Measurements from ENCODE around the gene SOCS3.

The SOCS3 gene

GRCh38 chr17:78387977-78388941, 28.4 kb upstream of the SOCS3 start:
- Histone ChIP-seq H3K36me3 (replicated peaks) (no peaks in the 10 kb centered on the region), H3K4me3 (ENCODE audit: low read depth, low read length) (no peak overlapping the region), H3K27me3 (replicated peaks) (no peaks in the 10 kb centered on the region), H3K27ac (peak overlapping the region; percentile 18)
- DNase-seq, result no peak
- no peak for TF ChIP-seq CTCF (IDR thresholded peaks at IDR 0.05; ENCODE audit: low read depth, low read length, missing control alignments)
- in situ Hi-C loops (cut with HindIII; ENCODE audit: low pct_ligation_motif_present, low sequenced_read_pairs), result no loop called here

- Histone ChIP-seq H3K36me3 (replicated peaks) (no peaks in the 10 kb centered on the region), H3K27me3 (replicated peaks) (no peaks in the 10 kb centered on the region), H3K27ac (peak overlapping the region; percentile 94), H3K4me3 (ENCODE audit: low read depth, low read length) (no peak overlapping the region)
- TF ChIP-seq CTCF (IDR thresholded peaks at IDR 0.05; ENCODE audit: low read depth, low read length, missing control alignments), result no peak
- in situ Hi-C loops (cut with HindIII; ENCODE audit: low pct_ligation_motif_present, low sequenced_read_pairs), result no loop called here
- no peak for DNase-seq
Observed at GRCh38 chr17:78384479-78385175, 24.8 kb upstream of the SOCS3 start.

- in situ Hi-C loops (cut with HindIII; ENCODE audit: low pct_ligation_motif_present, low sequenced_read_pairs), result no loop called here
- Histone ChIP-seq H3K27ac (peak overlapping the region; percentile 94), H3K27me3 (replicated peaks) (no peaks in the 10 kb centered on the region), H3K4me3 (ENCODE audit: low read depth, low read length) (no peak overlapping the region), H3K36me3 (replicated peaks) (no peaks in the 10 kb centered on the region)
- DNase-seq, result peak; percentile 95
- no peak for TF ChIP-seq CTCF (IDR thresholded peaks at IDR 0.05; ENCODE audit: low read depth, low read length, missing control alignments)
Observed at GRCh38 chr17:78383725-78384471, 24.0 kb upstream of the SOCS3 start.

GRCh38 chr17:78381601-78382232, 21.8 kb upstream of the SOCS3 start:
- H3K36me3 ChIP-seq (replicated peaks), result no peaks in the 10 kb centered on the region
- in situ Hi-C loops (cut with HindIII; ENCODE audit: low pct_ligation_motif_present, low sequenced_read_pairs), result no loop called here
- DNase-seq, result no peak
- no peak overlapping the region for H3K4me3 ChIP-seq (ENCODE audit: low read depth, low read length)
- no peaks in the 10 kb centered on the region for H3K27me3 ChIP-seq (replicated peaks)
- TF ChIP-seq CTCF (IDR thresholded peaks at IDR 0.05; ENCODE audit: low read depth, low read length, missing control alignments), result no peak
- peak overlapping the region; percentile 3 for H3K27ac ChIP-seq

GRCh38 chr17:78380370-78380769, 20.5 kb upstream of the SOCS3 start:
- Histone ChIP-seq H3K4me3 (ENCODE audit: low read depth, low read length) (no peak overlapping the region), H3K36me3 (replicated peaks) (no peaks in the 10 kb centered on the region), H3K27me3 (replicated peaks) (no peaks in the 10 kb centered on the region), H3K27ac (no peak overlapping the region)
- DNase-seq, result no peak
- in situ Hi-C loops (cut with HindIII; ENCODE audit: low pct_ligation_motif_present, low sequenced_read_pairs), result no loop called here
- no peak for TF ChIP-seq CTCF (IDR thresholded peaks at IDR 0.05; ENCODE audit: low read depth, low read length, missing control alignments)

All from brain microvascular endothelial cell (primary cell).